ENCODE measurements around the gene SLC51B. TPM values are rescaled to one million over a fixed set of nuclear protein-coding genes. Genes with fewer than 3 reads are reported as not detected.

SLC51B gene
- total RNA-seq, 6 experiments from 2014 or later = 0.32 to 10.1 (median 2.7) TPM

GRCh38 chr15:65058394-65059368, 13.5 kb downstream of the SLC51B start:
- 88% methylated on average over 3 of the region's 16 CpGs for WGBS (ENCODE audit: insufficient coverage, low coverage, low lambda C conversion rate, missing lambda C conversion rate)
- no peak overlapping the region for H3K27ac ChIP-seq
- no peaks in the 10 kb centered on the region for H3K27me3 ChIP-seq
- DNase-seq (no peak), ATAC-seq (no peak)
- no peaks in the 10 kb centered on the region for H3K36me3 ChIP-seq
- TF ChIP-seq CTCF (IDR thresholded peaks at IDR 0.05) (no peak), POLR2A (IDR thresholded peaks at IDR 0.05) (no peak)
- intact Hi-C loops (cut with DNase I) = no loop called here
- no peak overlapping the region for H3K4me3 ChIP-seq
- H3K4me1 ChIP-seq = peaks cover 0 to 31% (median 7%) of the 10 kb centered on the region in 4 donors
- no peaks in the 10 kb centered on the region for H3K9me3 ChIP-seq

- Histone ChIP-seq H3K4me1 (peaks cover 0 to 30% (median 7%) of the 10 kb centered on the region in 4 donors), H3K36me3 (no peaks in the 10 kb centered on the region), H3K4me3 (no peak overlapping the region), H3K27ac (no peak overlapping the region), H3K9me3 (no peaks in the 10 kb centered on the region), H3K27me3 (no peaks in the 10 kb centered on the region)
- intact Hi-C loops (cut with DNase I) = no loop called here
- ATAC-seq = no peak
- no peak for TF ChIP-seq POLR2A (IDR thresholded peaks at IDR 0.05)
- no peak for TF ChIP-seq CTCF (IDR thresholded peaks at IDR 0.05)
- DNase-seq = no peak
- WGBS (ENCODE audit: insufficient coverage, low coverage, low lambda C conversion rate, missing lambda C conversion rate) = no CpG with 5 or more reads among the region's 3 CpGs
Measured at GRCh38 chr15:65059369-65059750, 14.2 kb downstream of the SLC51B start.

GRCh38 chr15:65059931-65060596, 14.9 kb downstream of the SLC51B start:
- ATAC-seq (no peak), DNase-seq (no peak)
- WGBS (ENCODE audit: insufficient coverage, low coverage, low lambda C conversion rate, missing lambda C conversion rate) = 82% methylated on average over 3 of the region's 4 CpGs
- Histone ChIP-seq H3K36me3 (no peaks in the 10 kb centered on the region), H3K27me3 (no peaks in the 10 kb centered on the region), H3K27ac (no peak overlapping the region), H3K4me1 (peaks cover 0 to 23% (median 7%) of the 10 kb centered on the region in 4 donors), H3K9me3 (no peaks in the 10 kb centered on the region), H3K4me3 (no peak overlapping the region)
- intact Hi-C loops (cut with DNase I) = no loop called here
- no peak for TF ChIP-seq CTCF (IDR thresholded peaks at IDR 0.05)
- TF ChIP-seq POLR2A (IDR thresholded peaks at IDR 0.05) = no peak

- peak in 1 of 4 donors; percentile 9 for ATAC-seq
- WGBS (ENCODE audit: insufficient coverage, low coverage, low lambda C conversion rate, missing lambda C conversion rate) = 94% methylated on average over 4 of the region's 6 CpGs
Measured at GRCh38 chr15:65060641-65061397, 15.6 kb downstream of the SLC51B start.

More at GRCh38 chr15:65060641-65061397, 15.6 kb downstream of the SLC51B start:
- H3K4me1 ChIP-seq = peaks cover 0 to 17% (median 5%) of the 10 kb centered on the region in 4 donors
- no peak for DNase-seq
- no peak overlapping the region for H3K4me3 ChIP-seq
- no peaks in the 10 kb centered on the region for H3K36me3 ChIP-seq
- intact Hi-C loops (cut with DNase I) = no loop called here
- no peaks in the 10 kb centered on the region for H3K27me3 ChIP-seq
- H3K27ac ChIP-seq = no peak overlapping the region
- H3K9me3 ChIP-seq = no peaks in the 10 kb centered on the region
- TF ChIP-seq POLR2A (IDR thresholded peaks at IDR 0.05) (no peak), CTCF (IDR thresholded peaks at IDR 0.05) (no peak)

Measured in right lobe of liver (tissue), 6 donors.